HG02938 (cell line): Measurements from ENCODE around the gene CDH12.
"Not testable (repeated sequence)": the region's sequence is repeated elsewhere in the genome, so short reads cannot be mapped to it uniquely, and the experiment has no call there.

Experiments
- ATAC-seq: cut with Tn5 transposase; IDR thresholded peaks from one replicate; pipeline ENCODE4 v1.9.1; 2021; ENCODE audit warnings: mild to moderate bottlenecking, moderate library complexity; ENCODE audit not compliant: unreplicated experiment

CDH12 gene

GRCh38 chr5:22852807-22853660 lies at the start of gene CDH12:
CDH12 (minus strand) TSS chr5:22853344.
- ATAC-seq, result no peak

GRCh38 chr5:22901885-22902284 lies 48.7 kb upstream of the CDH12 start:
- ATAC-seq, result no peak

GRCh38 chr5:22900801-22901310 lies 47.7 kb upstream of the CDH12 start:
- no peak for ATAC-seq

- no peak for ATAC-seq
Observed at GRCh38 chr5:22899341-22899740, 46.2 kb upstream of the CDH12 start.

GRCh38 chr5:22896152-22896551 lies 43.0 kb upstream of the CDH12 start:
- ATAC-seq, result no peak

- ATAC-seq, result no peak
Observed at GRCh38 chr5:22892441-22892840, 39.3 kb upstream of the CDH12 start.

- ATAC-seq, result no peak
Observed at GRCh38 chr5:22889720-22890119, 36.6 kb upstream of the CDH12 start.

- ATAC-seq, result no peak
Observed at GRCh38 chr5:22887566-22887965, 34.4 kb upstream of the CDH12 start.

- ATAC-seq, result not testable (repeated sequence)
Observed at GRCh38 chr5:22858911-22859310, 5.8 kb upstream of the CDH12 start.

- no peak for ATAC-seq
Observed at GRCh38 chr5:22855824-22856223, 2.7 kb upstream of the CDH12 start.

- no peak for ATAC-seq
Observed at GRCh38 chr5:22850981-22851380, 2.2 kb downstream of the CDH12 start.

- ATAC-seq, result no peak
Observed at GRCh38 chr5:22846693-22847092, 6.5 kb downstream of the CDH12 start.

GRCh38 chr5:22844636-22845035 lies 8.5 kb downstream of the CDH12 start:
- no peak for ATAC-seq

GRCh38 chr5:22844155-22844554 lies 9.0 kb downstream of the CDH12 start:
- no peak for ATAC-seq

- no peak for ATAC-seq
Observed at GRCh38 chr5:22842574-22842973, 10.6 kb downstream of the CDH12 start.

- no peak for ATAC-seq
Observed at GRCh38 chr5:22837803-22838202, 15.3 kb downstream of the CDH12 start.

- ATAC-seq, result no peak
Observed at GRCh38 chr5:22835686-22836085, 17.5 kb downstream of the CDH12 start.

- no peak for ATAC-seq
Observed at GRCh38 chr5:22793463-22793862, 59.7 kb downstream of the CDH12 start.

GRCh38 chr5:22787807-22788206 lies 65.3 kb downstream of the CDH12 start:
- ATAC-seq, result no peak

- ATAC-seq, result no peak
Observed at GRCh38 chr5:22787398-22787797, 65.7 kb downstream of the CDH12 start.

GRCh38 chr5:22780756-22781155 lies 72.4 kb downstream of the CDH12 start:
- ATAC-seq, result no peak

GRCh38 chr5:22779499-22779898 lies 73.6 kb downstream of the CDH12 start:
- ATAC-seq, result no peak

GRCh38 chr5:22776285-22776684 lies 76.9 kb downstream of the CDH12 start:
- ATAC-seq, result no peak
